ENCODE data around the gene RAD50. TPM values are rescaled to one million over a fixed set of nuclear protein-coding genes. Genes with fewer than 3 reads are reported as not detected.

The RAD50 gene
- total RNA-seq, 4 donors from 2014 or later = 34.8 to 76.3 (median 40.9) TPM

DNA sequence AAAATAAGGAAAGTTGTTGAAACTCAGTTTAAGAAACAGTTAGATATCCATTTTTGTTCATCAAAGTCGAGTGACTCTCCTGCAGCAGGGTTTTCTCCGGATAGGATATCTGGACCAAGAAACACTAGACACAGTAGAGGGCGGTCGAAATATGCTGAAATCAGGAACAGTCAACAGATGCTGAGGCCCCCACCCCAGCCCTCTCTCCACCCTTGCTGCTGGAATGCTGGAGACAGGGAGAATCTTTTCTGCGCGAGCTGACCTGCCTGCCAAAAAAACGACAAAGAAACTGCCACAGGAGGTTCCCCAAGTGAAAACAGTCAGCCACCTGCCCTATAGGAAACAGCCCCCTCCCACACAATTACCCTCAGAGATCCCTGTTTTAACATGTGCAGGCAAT is 96.9 kb downstream of the RAD50 start:
- TF ChIP-seq, protein P1, sequence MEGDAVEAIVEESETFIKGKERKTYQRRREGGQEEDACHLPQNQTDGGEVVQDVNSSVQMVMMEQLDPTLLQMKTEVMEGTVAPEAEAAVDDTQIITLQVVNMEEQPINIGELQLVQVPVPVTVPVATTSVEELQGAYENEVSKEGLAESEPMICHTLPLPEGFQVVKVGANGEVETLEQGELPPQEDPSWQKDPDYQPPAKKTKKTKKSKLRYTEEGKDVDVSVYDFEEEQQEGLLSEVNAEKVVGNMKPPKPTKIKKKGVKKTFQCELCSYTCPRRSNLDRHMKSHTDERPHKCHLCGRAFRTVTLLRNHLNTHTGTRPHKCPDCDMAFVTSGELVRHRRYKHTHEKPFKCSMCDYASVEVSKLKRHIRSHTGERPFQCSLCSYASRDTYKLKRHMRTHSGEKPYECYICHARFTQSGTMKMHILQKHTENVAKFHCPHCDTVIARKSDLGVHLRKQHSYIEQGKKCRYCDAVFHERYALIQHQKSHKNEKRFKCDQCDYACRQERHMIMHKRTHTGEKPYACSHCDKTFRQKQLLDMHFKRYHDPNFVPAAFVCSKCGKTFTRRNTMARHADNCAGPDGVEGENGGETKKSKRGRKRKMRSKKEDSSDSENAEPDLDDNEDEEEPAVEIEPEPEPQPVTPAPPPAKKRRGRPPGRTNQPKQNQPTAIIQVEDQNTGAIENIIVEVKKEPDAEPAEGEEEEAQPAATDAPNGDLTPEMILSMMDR (IDR thresholded peaks at IDR 0.05; ENCODE audit: low read depth) = no peak

DNA sequence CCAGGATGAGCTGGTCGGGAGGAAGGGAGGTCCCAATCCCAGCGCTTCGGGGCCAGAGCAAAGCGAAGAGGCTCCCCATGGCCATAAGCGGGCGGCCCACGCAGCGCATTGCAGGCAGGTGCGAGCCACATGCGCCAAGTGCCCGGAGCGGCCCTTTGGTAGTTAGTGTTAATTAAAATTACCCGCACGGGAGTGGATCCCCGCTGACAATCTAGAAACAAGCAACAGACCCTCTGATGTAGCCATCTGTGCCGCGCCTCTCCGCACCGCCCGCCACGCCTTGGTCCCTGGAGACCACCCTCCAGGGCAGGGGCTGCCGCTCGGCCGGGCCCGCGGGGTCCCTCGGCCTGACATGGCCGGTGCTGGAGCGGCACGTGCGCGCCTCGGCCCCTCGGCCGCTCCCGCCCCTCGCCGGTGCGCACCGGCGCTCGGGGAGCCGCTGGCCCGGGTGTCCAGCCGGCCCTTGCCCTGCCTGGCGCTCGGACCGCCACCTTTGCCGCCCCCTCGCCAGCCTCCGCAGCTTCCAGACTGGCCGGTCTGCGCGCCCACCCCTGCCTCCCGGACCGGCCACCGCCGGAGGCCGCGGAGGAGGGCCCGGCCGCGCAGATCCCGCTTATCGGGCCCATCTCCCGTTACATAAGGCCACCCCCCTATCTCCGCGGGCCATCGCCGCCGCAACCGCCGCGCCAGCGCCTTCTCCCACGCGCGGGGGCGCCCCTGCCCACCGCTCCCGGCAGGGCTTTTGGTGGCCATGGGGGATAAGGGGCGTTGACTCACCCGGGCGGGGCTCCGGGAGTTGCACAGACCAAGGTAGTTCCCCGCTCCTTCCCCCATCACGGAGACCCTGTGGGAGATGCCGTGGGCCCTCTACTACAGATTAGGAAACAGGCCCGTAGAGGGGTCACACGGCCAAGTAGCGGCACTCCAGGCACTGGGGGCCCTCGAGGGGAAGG is 99.3 kb downstream of the RAD50 start:
- TF ChIP-seq, protein P1 (IDR thresholded peaks at IDR 0.05; ENCODE audit: low read depth) = no peak

DNA sequence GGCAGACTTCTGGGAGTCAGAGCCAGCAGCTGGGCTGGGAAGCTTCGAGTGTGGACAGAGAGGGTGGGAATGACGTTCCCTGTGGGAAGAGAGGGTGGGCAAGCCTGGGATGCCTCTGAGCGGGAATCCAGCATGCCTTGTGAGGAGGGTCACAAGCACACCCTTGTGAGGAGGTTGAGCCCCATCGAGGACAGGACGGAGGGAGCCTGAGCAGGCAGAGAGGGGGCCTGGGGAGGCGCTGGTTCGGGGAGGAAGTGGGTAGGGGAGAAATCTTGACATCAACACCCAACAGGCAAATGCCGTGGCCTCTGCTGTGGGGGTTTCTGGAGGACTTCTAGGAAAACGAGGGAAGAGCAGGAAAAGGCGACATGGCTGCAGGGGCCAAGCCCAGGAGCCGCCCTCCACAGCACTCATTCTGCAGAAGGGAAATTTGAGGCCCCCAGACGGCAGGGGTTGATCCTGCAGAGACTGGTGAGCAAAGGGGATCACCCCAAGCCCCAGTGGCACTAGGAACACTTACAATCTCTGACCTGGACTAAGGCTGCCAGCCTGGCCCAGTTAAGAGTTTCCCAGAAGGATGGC is 100.1 kb downstream of the RAD50 start:
- TF ChIP-seq, protein P1 (IDR thresholded peaks at IDR 0.05; ENCODE audit: low read depth) = no peak

DNA sequence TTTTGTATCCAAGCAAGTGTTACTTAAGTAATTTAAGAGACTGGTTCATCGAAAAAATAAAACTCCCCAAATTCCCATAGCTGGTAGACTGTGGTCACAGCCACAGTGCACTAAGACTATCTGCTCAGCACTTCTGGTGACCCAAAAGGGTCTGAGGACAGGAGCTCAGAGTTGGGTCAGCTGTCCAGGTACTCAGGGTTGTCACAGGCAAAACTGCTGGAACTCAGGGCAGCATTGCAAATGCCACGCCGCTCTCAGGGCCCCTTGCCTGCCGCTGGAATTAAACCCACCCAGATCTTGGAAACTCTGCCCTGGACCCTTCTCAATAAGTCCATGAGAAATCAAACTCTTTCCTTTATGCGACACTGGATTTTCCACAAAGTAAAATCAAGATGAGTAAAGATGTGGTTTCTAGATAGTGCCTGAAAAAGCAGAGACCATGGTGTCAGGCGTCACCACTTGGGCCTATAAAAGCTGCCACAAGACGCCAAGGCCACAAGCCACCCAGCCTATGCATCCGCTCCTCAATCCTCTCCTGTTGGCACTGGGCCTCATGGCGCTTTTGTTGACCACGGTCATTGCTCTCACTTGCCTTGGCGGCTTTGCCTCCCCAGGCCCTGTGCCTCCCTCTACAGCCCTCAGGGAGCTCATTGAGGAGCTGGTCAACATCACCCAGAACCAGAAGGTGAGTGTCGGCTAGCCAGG is 101.1 kb downstream of the RAD50 start, which contains the start of gene IL13:
IL13 (plus strand) TSS at position 498 of the 705 bp plus-strand sequence; CDS start at position 512, 14 bp downstream.
- TF ChIP-seq, protein P1 (IDR thresholded peaks at IDR 0.05; ENCODE audit: low read depth) = no peak

DNA sequence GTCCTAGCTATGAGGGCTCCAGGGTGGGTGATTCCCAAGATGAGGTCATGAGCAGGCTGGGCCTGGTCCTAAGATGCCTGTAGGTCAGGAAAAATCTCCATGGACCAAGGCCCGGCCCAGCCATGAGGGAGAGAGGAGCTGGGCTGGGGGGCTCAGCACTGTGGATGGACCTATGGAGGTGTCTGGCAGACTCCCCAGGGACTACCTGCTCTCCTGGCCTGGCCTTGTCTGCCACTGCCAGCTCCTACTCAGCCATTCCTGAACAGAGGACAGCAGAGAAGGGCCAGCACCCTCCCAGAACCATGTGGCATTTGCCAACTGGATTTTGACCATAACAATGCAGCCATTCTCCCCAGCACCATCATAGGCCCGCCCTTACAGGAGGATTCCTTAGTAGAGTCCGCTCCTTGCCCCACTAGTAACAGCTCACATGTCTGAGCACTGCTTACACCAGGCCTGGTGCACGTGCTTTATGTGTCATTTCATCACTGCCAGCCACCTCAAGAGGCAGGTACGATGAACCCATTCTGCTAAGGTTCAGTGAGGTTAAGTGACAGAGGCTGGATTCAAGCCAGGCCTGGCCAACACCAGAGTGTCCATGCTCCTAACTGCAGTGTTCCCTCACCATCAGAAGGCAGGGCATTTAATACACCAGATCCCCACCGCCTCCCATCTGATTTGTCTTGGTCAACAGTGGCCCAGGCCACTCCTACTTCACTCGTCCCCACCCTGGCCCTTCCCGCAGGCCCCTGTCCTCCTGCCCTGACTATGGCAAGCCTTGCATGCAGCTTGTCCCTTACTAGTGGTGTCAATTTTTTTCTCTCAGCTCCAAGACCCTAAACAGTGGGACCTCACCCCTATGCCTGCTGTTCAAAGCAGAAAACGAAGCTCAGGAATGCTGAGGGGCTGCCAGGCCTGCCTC is 101.9 kb downstream of the RAD50 start:
- TF ChIP-seq, protein P1 (IDR thresholded peaks at IDR 0.05; ENCODE audit: low read depth) = no peak

DNA sequence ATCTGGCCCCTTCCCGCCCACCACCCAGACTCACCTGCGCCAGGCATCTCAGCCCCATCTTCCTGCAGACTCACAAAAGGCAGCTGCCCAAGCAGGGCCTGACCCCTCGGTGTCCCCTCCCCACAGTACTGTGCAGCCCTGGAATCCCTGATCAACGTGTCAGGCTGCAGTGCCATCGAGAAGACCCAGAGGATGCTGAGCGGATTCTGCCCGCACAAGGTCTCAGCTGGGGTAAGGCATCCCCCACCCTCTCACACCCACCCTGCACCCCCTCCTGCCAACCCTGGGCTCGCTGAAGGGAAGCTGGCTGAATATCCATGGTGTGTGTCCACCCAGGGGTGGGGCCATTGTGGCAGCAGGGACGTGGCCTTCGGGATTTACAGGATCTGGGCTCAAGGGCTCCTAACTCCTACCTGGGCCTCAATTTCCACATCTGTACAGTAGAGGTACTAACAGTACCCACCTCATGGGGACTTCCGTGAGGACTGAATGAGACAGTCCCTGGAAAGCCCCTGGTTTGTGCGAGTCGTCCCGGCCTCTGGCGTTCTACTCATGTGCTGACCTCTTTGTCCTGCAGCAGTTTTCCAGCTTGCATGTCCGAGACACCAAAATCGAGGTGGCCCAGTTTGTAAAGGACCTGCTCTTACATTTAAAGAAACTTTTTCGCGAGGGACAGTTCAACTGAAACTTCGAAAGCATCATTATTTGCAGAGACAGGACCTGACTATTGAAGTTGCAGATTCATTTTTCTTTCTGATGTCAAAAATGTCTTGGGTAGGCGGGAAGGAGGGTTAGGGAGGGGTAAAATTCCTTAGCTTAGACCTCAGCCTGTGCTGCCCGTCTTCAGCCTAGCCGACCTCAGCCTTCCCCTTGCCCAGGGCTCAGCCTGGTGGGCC is 103.1 kb downstream of the RAD50 start:
- TF ChIP-seq, protein P1 (IDR thresholded peaks at IDR 0.05; ENCODE audit: low read depth) = no peak

Measured in subcutaneous adipose tissue (tissue), 4 donors.